ENCODE measurements around the gene ABCC6.
"Not testable (repeated sequence)": the region's sequence is repeated elsewhere in the genome, so short reads cannot be mapped to it uniquely, and the experiment has no call there.

Gene ABCC6

GRCh38 chr16:16161319-16161718 lies 62.0 kb downstream of the ABCC6 start:
- no peak for DNase-seq (ENCODE audit: low spot score)

- no peak for DNase-seq (ENCODE audit: low spot score)
These were observed 63.6 kb downstream of the ABCC6 start for GRCh38 chr16:16159662-16160061.

- DNase-seq (ENCODE audit: low spot score) = no peak
These were observed 64.4 kb downstream of the ABCC6 start for GRCh38 chr16:16158741-16159374.

- DNase-seq (ENCODE audit: low spot score) = no peak
These were observed 65.1 kb downstream of the ABCC6 start for GRCh38 chr16:16158082-16158658.

- DNase-seq (ENCODE audit: low spot score) = no peak
These were observed 66.1 kb downstream of the ABCC6 start for GRCh38 chr16:16157166-16157565.

- DNase-seq (ENCODE audit: low spot score) = no peak
These were observed 68.1 kb downstream of the ABCC6 start for GRCh38 chr16:16155234-16155633.

- no peak for DNase-seq (ENCODE audit: low spot score)
These were observed 68.9 kb downstream of the ABCC6 start for GRCh38 chr16:16154281-16154951.

- not testable (repeated sequence) for DNase-seq (ENCODE audit: low spot score)
These were observed 70.3 kb downstream of the ABCC6 start for GRCh38 chr16:16153000-16153399.

- DNase-seq (ENCODE audit: low spot score) = no peak
These were observed 72.0 kb downstream of the ABCC6 start for GRCh38 chr16:16151315-16151714.

GRCh38 chr16:16150878-16151152 lies 72.5 kb downstream of the ABCC6 start:
- no peak for DNase-seq (ENCODE audit: low spot score)

GRCh38 chr16:16150117-16150877 lies 73.0 kb downstream of the ABCC6 start:
- DNase-seq (ENCODE audit: low spot score) = no peak

GRCh38 chr16:16149710-16150116 lies 73.6 kb downstream of the ABCC6 start:
- DNase-seq (ENCODE audit: low spot score) = no peak

- no peak for DNase-seq (ENCODE audit: low spot score)
These were observed 74.5 kb downstream of the ABCC6 start for GRCh38 chr16:16148755-16149154.

- not testable (repeated sequence) for DNase-seq (ENCODE audit: low spot score)
These were observed 75.2 kb downstream of the ABCC6 start for GRCh38 chr16:16148000-16148599.

GRCh38 chr16:16147316-16147999 lies 75.8 kb downstream of the ABCC6 start:
- DNase-seq (ENCODE audit: low spot score) = no peak

- DNase-seq (ENCODE audit: low spot score) = no peak
These were observed 76.6 kb downstream of the ABCC6 start for GRCh38 chr16:16146380-16147315.

GRCh38 chr16:16145286-16145685 lies 78.0 kb downstream of the ABCC6 start:
- DNase-seq (ENCODE audit: low spot score) = no peak

- DNase-seq (ENCODE audit: low spot score) = no peak
These were observed 78.9 kb downstream of the ABCC6 start for GRCh38 chr16:16144416-16144815.

- no peak for DNase-seq (ENCODE audit: low spot score)
These were observed 79.4 kb downstream of the ABCC6 start for GRCh38 chr16:16143931-16144330.

- DNase-seq (ENCODE audit: low spot score) = peak; percentile 21
These were observed 80.1 kb downstream of the ABCC6 start for GRCh38 chr16:16143038-16143763.
